GM13977 (cell line): Measurements from ENCODE around the gene STX5.
A peak's percentile ranks its signal among the peaks of the same experiment; 100 is the strongest.
"Not testable (repeated sequence)": the region's sequence is repeated elsewhere in the genome, so short reads cannot be mapped to it uniquely, and the experiment has no call there.

Experiments
- DNase-seq: peaks from one replicate; pipeline ENCODE4 v3.0.0; 2012; ENCODE audit warnings: low spot score
- CTCF ChIP-seq: IDR thresholded peaks from 2 replicates; pipeline ENCODE4 v1.5.1; 2012; ENCODE audit warnings: mild to moderate bottlenecking, control low read depth; ENCODE audit not compliant: insufficient read depth; ENCODE audit errors: extremely low read depth, missing control alignments
- in situ Hi-C: fragments of 300-500 bp; cut with MboI; formaldehyde crosslinking; loops from one replicate; pipeline ENCODE4 v1.12.0; 2022; ENCODE audit warnings: low sequenced_read_pairs, low pct_unique_long_range_greater_than_20kb, mixed read lengths, inconsistent platforms; ENCODE audit not compliant: unreplicated experiment

The STX5 gene

DNA sequence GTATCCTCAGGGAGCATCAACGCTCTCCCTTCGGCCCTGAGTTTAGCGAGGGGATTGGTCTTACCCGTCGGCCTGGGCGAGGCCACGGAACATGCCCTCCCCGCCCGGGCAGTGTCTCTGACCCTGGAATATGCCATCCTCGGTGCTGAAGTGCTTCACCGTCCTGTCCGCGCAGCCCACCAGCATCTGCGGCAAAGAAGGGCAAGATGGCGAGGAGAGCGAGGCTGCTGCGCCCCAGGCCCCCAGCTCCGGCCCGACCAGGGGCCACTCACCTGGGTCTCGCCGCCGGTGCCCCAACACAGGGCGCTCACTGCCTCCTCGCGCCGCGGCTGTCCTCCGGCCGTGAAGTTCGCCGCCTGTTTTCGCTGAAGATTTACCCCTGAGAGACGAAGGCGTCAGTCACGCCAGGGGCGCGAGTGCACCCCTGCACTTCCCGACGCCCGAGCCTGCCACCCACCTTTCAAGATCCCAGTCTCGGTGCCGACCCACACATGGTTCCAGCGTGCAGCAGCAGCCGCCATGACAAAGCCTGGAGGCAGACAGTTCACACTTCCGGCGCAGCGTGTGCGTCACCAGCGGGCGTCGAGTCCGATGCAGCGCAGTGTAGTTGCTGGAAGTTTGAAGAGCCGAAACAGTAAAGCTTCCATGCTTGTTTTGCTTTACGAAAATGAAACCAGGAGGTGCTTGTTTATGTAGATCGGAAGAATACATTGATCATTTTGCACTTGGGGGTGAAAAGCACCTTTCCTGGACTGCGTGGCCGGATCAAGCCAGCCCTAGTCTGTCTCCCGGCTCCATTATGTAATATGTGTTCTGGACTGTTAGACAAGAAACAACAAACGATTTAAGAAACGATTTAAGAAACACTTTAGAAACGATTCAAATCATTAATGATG is 7.4 kb upstream of the STX5 start, which contains the start of gene WDR74:
TSS of gene WDR74 (minus strand) at position 541 of the 896 bp plus-strand sequence. CDS start at position 521, 20 bp downstream.
- in situ Hi-C loops = no loop called here
- no peak for TF ChIP-seq CTCF
- peak; percentile 92 for DNase-seq

DNA sequence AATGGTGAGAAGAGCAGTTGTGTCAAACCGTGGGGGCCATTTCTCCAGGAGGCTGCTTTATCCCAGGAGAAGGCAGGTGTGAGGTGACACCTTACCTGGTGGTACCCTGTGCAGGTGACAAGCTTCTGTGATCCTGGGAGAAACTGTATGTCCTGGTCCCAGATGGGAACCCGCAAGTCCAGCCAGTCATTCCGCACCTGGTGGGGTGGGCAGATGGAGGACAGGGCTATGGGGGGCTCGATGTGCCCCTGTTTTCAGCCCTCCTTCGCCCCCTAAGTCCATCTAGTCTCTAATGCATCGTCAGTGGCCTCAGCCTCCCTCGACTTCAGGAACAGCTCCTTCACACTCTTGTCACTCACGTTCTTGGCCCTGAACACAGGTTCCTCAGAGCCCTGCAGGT is 3.5 kb upstream of the STX5 start:
- in situ Hi-C loops = no loop called here
- no peak for TF ChIP-seq CTCF
- no peak for DNase-seq

DNA sequence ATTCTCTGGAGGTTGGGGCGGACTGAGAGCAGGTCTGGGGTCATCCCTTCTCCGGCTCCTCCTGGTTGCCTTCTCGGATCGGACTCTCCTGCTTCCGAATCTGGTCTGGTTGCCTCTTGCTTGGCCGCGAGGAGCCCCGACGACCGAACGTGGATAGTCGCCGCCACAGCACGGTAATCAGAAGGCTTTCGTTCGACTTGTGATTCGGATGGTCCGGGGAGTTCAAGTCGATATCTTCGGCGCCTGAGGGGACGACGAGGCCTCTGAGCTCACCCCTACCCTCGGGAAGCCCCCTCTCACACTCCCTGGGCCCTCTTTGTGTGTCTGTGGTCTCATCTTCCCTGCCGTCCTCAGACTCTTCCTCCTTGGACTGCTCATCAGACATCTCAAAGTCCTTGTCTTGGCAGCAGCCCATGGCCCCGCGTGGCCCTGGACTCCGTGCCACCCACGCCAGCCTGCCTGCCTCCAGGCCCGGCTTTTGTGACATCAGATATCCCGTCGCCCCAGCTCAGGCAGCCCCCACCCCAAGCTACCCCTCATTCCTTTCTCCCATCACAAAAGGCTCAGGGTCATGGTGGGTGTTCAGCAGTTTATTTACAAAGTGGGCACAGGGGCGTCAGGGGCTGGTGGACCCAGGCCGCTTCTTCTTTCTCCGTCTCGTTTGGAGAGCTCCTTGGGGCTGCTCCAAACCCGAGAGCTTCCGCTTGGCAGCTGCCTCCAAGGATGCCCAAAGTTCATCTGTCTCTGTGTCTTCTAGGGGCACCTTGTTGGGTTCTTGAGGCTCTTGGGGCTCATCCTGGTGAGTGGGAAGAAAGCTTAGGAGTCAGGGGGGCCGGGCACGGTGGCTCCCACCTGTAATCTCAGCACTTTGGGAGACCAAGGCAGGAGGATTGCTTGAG is 734 bp upstream of the STX5 start, which contains the start of gene TEX54:
TSS of gene TEX54 (minus strand) at position 506 of the 899 bp plus-strand sequence.
- TF ChIP-seq CTCF = no peak
- DNase-seq = no peak
- in situ Hi-C loops = no loop called here

- in situ Hi-C loops = no loop called here
- TF ChIP-seq CTCF = no peak
- DNase-seq = peak; percentile 36
These were observed 839 bp downstream of the STX5 start for GRCh38 chr11:62830904-62831519.

DNA sequence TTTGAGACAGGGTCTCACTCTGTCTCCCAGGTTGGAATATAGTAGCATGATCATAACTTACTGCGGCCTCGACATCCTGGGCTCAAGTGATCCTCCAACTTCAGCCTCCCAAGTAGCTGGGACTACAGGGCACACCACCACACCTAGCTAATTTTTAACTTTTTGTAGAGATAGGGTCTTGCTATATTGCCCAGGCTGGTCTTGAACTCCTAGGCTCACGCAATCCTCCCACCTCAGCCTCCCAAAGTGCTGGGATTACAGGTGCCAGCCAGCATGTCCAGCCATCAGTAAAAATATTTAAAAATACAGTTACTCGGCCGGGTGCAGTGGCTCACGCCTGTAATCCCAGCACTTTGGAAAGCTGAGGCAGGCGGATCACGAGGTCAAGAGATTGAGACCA is 3.7 kb downstream of the STX5 start:
- in situ Hi-C loops, DNase-seq: not testable (repeated sequence)

DNA sequence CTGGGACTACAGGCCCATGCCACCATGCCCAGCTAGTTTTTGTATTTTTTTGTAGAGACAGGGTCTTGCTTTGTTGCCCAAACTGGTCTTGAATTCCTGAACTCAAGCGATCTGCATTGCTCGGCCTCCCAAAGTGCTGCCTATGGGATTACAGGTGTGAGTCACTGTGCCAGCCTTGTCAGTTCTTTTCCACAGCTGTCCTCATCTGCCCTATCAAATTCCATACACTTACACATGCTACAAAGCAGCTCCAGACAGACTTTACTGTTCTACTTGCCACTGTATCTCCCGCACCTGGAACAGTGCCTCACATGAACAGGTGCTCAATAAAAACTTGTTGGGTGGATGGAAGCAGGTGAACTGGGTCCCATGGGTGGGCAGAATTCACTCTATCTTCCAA is 8.2 kb downstream of the STX5 start:
- no peak for DNase-seq
- no peak for TF ChIP-seq CTCF
- in situ Hi-C loops = no loop called here
